ENCODE measurements around the gene LTBP3. TPM values are rescaled to one million over a fixed set of nuclear protein-coding genes. Genes with fewer than 3 reads are reported as not detected.

Gene LTBP3
- total and polyA plus RNA-seq, 2 donors (not counting 3 experiments of a cell fraction or from before 2014, with no cell fraction given) = 120 to 209 TPM

GRCh38 chr11:65573391-65574079 lies 15.4 kb upstream of the LTBP3 start:
- dilution Hi-C loops (cut with MboI; ENCODE audit: extremely low pct_ligation_motif_present, low sequenced_read_pairs) (no loop called here), intact Hi-C loops (cut with micrococcal nuclease) (loop anchor here (1.0 to 5.0 kb wide), 5 partner anchors 15 to 191 kb away; partner anchors contain the start of genes LTBP3, PCNX3 and SLC25A45)
- Histone ChIP-seq H3K79me2 (ENCODE audit: control insufficient read depth, insufficient read depth, low read length) (peaks cover 25% of the 10 kb centered on the region), H3K27me3 (ENCODE audit: control insufficient read depth in 2 of 2, insufficient read depth in 2 of 2, low read length in 2 of 2) (no peaks in the 10 kb centered on the region), H3K4me1 (ENCODE audit: control insufficient read depth, extremely low read depth, insufficient read depth, low read length) (peaks cover 60% of the 10 kb centered on the region), H3K4me3 (replicated peaks in 1 of 3; ENCODE audit: insufficient read depth in 1 of 3, low read depth in 1 of 3, low read length in 3 of 3) (peak overlapping the region; percentile 36 to 73 (median 65)), H3K9ac (replicated peaks; ENCODE audit: extremely low read depth, insufficient read depth, low read length) (peak overlapping the region; percentile 76), H3K4me2 (ENCODE audit: insufficient read depth, low read length) (peak overlapping the region; percentile 68), H3K36me3 (ENCODE audit: control insufficient read depth in 2 of 2, extremely low read depth in 1 of 2, insufficient read depth in 2 of 2, low read length in 2 of 2) (no peaks in the 10 kb centered on the region), H4K20me1 (replicated peaks; ENCODE audit: control insufficient read depth, extremely low read depth, insufficient read depth, low read length) (no peaks in the 10 kb centered on the region), H3K9me1 (replicated peaks; ENCODE audit: control insufficient read depth, extremely low read depth, insufficient read depth, low read length) (no peaks in the 10 kb centered on the region), H3K27ac (ENCODE audit: insufficient read depth, low read depth, low read length) (no peak overlapping the region), H3K9me3 (replicated peaks; ENCODE audit: control insufficient read depth, insufficient read depth, low read length) (no peaks in the 10 kb centered on the region), H2AFZ (ENCODE audit: low read depth, low read length) (no peak overlapping the region)
- BruUV-seq (replicated peaks) = TSS peak; percentile 5
- no peak for DNase-seq (ENCODE audit: low read depth, low spot score)
- ChIA-PET CTCF (interaction anchor here (1.1 to 9.7 kb wide), 5 partner anchors 13 to 52 kb away, joined by 5 to 167 read pairs (median 10); partner anchors contain the start of gene LTBP3), POLR2A (no interaction called here)
- no peak for FAIRE-seq
- no peak for TF ChIP-seq POLR2AphosphoS5 (IDR thresholded peaks at IDR 0.05; ENCODE audit: insufficient read depth, low read depth, low read length)

GRCh38 chr11:65572356-65573051 lies 14.3 kb upstream of the LTBP3 start, which contains the start of gene FAM89B:
FAM89B (plus strand) TSS chr11:65572538; CDS start chr11:65572670, 132 bp downstream.
- no peaks in the 10 kb centered on the region for H4K20me1 ChIP-seq (replicated peaks; ENCODE audit: control insufficient read depth, extremely low read depth, insufficient read depth, low read length)
- peak within 1 kb of the TSS; percentile 51 for H3K27ac ChIP-seq (ENCODE audit: insufficient read depth, low read depth, low read length)
- CTCF ChIA-PET = interaction anchor here (0.6 to 9.7 kb wide), 17 partner anchors 11 to 91 kb away, joined by 3 to 167 read pairs (median 5); partner anchors contain the start of genes LTBP3, PCNX3 and SCYL1
- H2AFZ ChIP-seq (ENCODE audit: low read depth, low read length) = no peak within 1 kb of the TSS
- BruUV-seq (replicated peaks) = no TSS peak
- peak within 1 kb of the TSS; percentile 36 to 73 (median 65) for H3K4me3 ChIP-seq (replicated peaks in 1 of 3; ENCODE audit: insufficient read depth in 1 of 3, low read depth in 1 of 3, low read length in 3 of 3)
- H3K4me2 ChIP-seq (ENCODE audit: insufficient read depth, low read length) = peak within 1 kb of the TSS; percentile 82
- H3K9ac ChIP-seq (replicated peaks; ENCODE audit: extremely low read depth, insufficient read depth, low read length) = peak within 1 kb of the TSS; percentile 76
- no peaks in the 10 kb centered on the region for H3K9me3 ChIP-seq (replicated peaks; ENCODE audit: control insufficient read depth, insufficient read depth, low read length)
- peak; percentile 92 for FAIRE-seq
- H3K36me3 ChIP-seq (ENCODE audit: control insufficient read depth in 2 of 2, extremely low read depth in 1 of 2, insufficient read depth in 2 of 2, low read length in 2 of 2) = no peaks in the 10 kb centered on the region
- TF ChIP-seq JUN (IDR thresholded peaks at IDR 0.05; ENCODE audit: borderline replicate concordance, insufficient read depth, insufficient read length, low read depth) = no peak
- peak; percentile 85 for TF ChIP-seq POLR2A (IDR thresholded peaks at IDR 0.05; ENCODE audit: low read depth, low read length)
- peak; percentile 90 for TF ChIP-seq POLR2AphosphoS5 (IDR thresholded peaks at IDR 0.05; ENCODE audit: insufficient read depth, low read depth, low read length)
- dilution Hi-C loops (cut with MboI; ENCODE audit: extremely low pct_ligation_motif_present, low sequenced_read_pairs) (no loop called here), intact Hi-C loops (cut with micrococcal nuclease) (loop anchor here (1.0 to 5.0 kb wide), 3 partner anchors 32 to 190 kb away; partner anchors contain the start of gene SLC25A45)
- POLR2A ChIA-PET = interaction anchor here (1.1 kb wide), 1 partner anchor 64 kb away, joined by 10 read pairs; no protein-coding TSS in a partner anchor
- H3K79me2 ChIP-seq (ENCODE audit: control insufficient read depth, insufficient read depth, low read length) = peaks cover 25% of the 10 kb centered on the region
- peak; percentile 81 for DNase-seq (ENCODE audit: low read depth, low spot score)
- H3K4me1 ChIP-seq (ENCODE audit: control insufficient read depth, extremely low read depth, insufficient read depth, low read length) = peaks cover 57% of the 10 kb centered on the region
- no peaks in the 10 kb centered on the region for H3K27me3 ChIP-seq (ENCODE audit: control insufficient read depth in 2 of 2, insufficient read depth in 2 of 2, low read length in 2 of 2)
- H3K9me1 ChIP-seq (replicated peaks; ENCODE audit: control insufficient read depth, extremely low read depth, insufficient read depth, low read length) = no peaks in the 10 kb centered on the region

All from endothelial cell of umbilical vein (primary cell).